IPS-11a (cell line): ENCODE data around the gene FOXS1.

Experiments
- H3K4me3 ChIP-seq: one replicate; pipeline ENCODE4 v1.5.1; 2013; ENCODE audit warnings: low read depth, low read length, control low read depth

FOXS1 gene

GRCh38 chr20:31801508-31801907, 43.9 kb downstream of the FOXS1 start:
- H3K4me3 ChIP-seq, result no peak overlapping the region

- no peak overlapping the region for H3K4me3 ChIP-seq
Observed at GRCh38 chr20:31797364-31797763, 48.0 kb downstream of the FOXS1 start.
